Measurements from ENCODE around the gene KCNJ14. TPM values are rescaled to one million over a fixed set of nuclear protein-coding genes. Genes with fewer than 3 reads are reported as not detected.

Gene KCNJ14
- total RNA-seq, 1 donor from 2014 or later = 1.0 TPM

DNA sequence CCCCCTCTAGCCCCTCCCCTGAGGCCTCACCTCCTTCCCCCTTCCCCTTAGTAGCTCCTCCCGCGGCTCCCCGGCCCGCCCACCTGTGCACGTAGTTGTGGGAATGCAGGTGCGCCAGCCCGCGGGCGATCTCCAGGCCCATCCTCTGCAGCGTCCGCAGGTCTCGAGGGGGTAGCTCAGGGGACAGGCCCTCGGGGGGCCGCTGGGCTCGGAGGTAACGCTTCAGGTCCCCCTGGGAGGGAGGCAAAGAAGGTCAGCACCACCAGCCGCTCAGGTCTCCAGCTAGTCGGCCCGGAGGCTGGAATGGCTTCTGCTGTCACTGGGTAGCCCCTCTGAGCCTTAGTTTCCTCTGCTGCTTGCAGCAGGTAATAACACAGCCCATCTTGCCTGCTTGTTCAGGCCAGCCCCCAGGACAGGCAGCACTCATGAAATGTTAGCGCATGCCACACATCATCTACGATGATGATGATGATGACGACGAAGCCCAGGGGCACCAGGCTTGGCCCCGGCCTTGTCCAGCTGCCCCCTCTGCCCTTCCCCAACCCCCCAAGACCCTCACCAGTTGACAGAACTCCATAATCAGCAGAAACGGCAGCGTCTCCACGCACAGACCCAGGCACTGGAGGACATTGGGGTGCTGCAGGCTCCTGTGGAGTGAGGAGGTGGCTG lies 47.1 kb downstream of the KCNJ14 start:
- no peak for DNase-seq (ENCODE audit: low spot score)

- no peak for DNase-seq (ENCODE audit: low spot score)
Observed at GRCh38 chr19:48506138-48506733, 50.9 kb downstream of the KCNJ14 start.

DNA sequence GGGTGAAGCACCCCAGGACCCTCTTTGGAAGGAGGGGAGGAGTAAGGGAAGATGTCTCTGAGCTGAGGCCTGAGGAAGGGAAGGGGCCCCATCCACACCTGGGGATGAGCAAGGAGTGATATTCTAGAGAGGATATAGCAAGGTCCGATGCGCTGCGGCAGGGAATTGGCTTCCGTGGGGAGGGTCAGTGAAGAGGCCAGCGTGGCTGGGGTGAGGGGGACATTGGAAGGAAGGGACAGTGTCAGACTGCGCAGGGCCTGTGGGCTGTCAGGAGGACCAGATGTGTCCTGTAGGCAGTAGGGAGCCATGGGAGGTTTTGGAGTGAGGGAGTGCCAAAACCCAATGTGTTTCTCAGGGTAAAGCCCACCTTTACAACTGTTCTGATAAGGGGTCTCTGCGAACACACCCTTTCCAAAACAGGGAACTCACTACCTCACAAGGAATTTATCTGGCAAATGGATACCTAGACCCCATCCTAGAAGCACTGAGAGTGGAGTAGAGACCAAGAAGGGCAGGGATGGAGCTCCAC lies 52.6 kb downstream of the KCNJ14 start:
- DNase-seq (ENCODE audit: low spot score) = no peak

- DNase-seq (ENCODE audit: low spot score) = no peak
Observed at GRCh38 chr19:48508729-48509411, 53.5 kb downstream of the KCNJ14 start.

- DNase-seq (ENCODE audit: low spot score) = no peak
Observed at GRCh38 chr19:48509467-48510194, 54.3 kb downstream of the KCNJ14 start.

DNA sequence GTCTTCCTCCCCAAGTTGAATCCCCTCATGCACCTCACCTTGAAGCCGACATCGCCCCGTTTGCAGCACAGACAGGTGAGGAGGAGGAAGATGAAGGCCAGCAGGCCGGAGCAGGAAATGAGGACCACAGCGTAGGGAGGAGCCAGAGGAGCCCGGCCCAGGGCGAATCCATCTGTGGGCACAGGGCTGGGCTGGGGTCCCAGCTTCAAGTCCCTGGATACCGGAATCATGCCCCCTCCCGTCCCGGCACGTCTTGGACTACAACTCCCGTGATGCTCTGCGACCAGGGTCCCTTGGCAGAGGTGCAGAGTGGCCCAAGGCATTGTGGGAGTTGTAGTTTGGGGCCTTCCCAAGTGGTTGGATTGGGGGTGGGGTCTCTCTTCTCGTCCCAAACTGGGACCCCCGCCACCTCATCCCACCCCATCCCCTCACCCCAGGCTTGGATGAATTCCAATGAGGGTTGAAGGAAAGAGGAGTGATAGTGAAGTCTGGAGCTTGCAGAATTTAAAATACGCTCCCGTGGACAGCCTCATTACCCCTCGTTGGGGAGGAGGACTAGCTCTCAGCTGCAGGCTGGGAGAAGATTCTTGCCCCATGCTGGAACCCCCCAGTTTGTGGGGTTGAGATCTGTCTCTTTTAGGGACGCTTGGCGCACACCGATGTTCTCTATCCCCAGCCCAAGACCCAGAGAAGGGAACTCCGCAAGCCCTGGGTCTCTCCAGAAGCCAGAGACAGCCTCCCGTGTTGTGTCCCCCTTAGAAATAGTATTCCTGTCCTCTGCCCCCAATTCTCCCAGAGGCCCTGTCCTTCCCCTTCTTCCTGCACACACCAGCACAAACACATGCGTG lies 55.3 kb downstream of the KCNJ14 start:
- DNase-seq (ENCODE audit: low spot score) = no peak

DNA sequence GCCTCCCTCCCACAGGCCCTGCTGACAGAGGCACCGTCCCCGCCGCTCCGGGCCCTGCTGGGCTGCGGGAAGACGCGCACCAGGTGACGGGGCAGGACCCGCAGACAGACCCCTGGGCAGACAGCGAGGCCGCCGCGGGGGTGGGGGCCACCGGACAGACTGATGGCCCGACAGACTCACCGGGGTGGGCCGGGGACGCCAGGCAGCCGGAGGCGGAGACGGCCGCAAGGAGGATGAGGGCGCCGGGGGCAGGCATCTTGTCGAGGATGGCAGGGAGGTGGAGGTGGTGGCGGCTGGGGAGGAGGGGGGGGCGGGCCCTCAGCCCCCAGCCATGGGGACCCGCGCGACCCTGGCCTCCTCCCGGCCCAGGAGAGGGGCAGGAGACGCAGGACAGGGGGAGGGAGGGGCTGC lies 56.0 kb downstream of the KCNJ14 start:
- DNase-seq (ENCODE audit: low spot score) = no peak

DNA sequence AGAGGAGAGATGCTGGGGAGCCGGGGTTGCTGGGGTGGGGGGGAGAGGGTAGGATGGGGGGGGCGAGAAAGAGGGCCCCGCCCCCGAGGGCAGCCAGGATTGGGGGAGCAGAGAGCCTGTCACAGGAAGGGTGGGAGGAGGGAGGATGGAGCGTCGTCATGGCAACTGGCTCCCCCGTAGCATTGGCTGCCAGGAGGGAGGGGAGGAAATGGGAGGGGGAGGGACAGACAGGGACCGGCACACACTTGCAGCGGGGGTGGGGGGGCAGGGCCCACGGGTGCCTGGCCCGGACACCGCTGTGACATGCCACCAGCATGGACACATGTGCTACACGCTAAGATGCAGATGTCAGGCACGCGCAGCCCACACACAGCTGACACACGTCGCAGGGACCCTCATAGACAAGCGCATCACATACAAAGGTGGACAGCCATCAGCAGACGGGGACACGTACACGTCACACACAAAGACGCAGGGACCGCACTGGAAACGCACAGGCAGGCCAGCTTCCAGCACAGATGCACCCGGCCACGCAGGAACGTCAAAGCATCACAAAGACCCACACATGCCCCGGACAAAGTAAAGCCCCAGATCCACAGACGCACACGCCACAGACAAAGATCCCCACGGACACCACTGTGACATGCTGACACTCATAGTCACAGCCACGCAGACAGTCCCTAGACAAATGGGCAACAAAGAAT lies 56.6 kb downstream of the KCNJ14 start, which contains the start of gene LMTK3:
Gene LMTK3, minus strand, starts transcription at position 36 of the 704 bp plus-strand sequence. CDS start 259 bp downstream, outside the sequence.
- DNase-seq (ENCODE audit: low spot score) = no peak

GRCh38 chr19:48512504-48513288 lies 57.3 kb downstream of the KCNJ14 start:
- no peak for DNase-seq (ENCODE audit: low spot score)

DNA sequence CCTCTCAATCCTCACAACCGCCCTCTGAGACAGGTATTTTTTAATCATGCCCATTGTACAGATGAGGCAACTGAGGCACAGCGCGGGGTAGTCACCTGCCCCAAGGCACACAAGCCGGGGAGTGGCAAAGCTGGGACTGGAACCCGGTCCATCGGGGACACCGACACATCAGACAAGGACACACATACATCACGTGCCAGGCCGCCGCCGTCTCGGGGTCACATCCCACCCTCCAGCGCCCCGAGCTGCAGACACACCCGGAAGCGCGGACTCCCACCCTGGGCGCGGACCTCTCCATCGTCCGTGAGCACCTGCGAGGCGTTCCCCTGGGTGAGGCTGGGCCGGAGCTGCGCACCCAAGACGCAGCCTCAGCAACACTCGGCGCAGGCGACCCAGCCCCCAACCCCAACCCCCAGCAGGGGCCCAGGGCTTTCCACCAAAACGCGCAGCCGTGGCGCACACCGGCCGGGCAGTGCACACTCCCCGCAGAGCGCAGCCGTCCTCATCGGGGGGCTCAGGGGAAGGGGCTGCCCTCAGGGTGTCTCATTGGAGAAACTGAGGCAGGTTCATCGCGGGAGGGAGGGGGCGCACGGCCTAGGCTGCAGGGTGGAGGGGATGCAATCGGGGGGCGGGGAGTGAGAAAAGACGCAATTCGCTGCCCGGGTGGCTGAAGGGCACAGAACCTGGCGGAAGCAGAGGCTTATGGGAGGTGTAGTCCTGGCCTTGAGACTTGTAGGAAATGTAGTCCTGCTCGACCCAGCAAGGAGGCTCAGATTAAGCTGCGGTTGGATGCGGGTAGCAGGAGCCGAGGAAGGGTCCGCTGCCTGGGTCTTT lies 58.1 kb downstream of the KCNJ14 start:
- DNase-seq (ENCODE audit: low spot score) = no peak

DNA sequence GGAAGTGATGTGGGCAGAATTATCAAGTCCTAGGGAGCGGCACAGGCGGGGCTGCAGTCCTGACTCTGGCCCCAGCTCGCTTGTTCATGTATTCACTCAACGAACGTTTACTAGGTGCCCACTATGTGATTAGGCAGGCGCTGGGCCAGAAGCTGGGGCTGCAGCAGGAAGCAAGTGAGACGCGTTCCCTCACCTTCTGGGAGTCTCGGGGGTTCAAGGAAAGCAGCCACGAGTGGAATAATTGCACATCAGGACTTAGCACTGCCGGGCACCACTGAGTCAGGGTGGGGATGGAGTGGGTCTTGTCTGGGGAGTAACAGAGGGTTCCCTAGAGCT lies 58.7 kb downstream of the KCNJ14 start:
- DNase-seq (ENCODE audit: low spot score) = no peak

GRCh38 chr19:48516536-48516935 lies 61.2 kb downstream of the KCNJ14 start:
- DNase-seq (ENCODE audit: low spot score) = no peak

Other genes starting within 250 kb of the KCNJ14 start
- 57.6 TPM for gene CARD8, start 199.7 kb upstream of the KCNJ14 start, total RNA-seq
- gene ZNF114, start 185.5 kb upstream of the KCNJ14 start, total RNA-seq = 0.87 TPM
- gene EMP3, start 130.0 kb upstream of the KCNJ14 start, total RNA-seq = 91.4 TPM
- gene TMEM143, start 91.6 kb upstream of the KCNJ14 start, total RNA-seq = 5.8 TPM
- not detected for gene SYNGR4, start 91.2 kb upstream of the KCNJ14 start, total RNA-seq
- 113 TPM for gene KDELR1, start 64.0 kb upstream of the KCNJ14 start, total RNA-seq
- 0.48 TPM for gene GRIN2D, start 61.9 kb upstream of the KCNJ14 start, total RNA-seq
- gene GRWD1, start 9.6 kb upstream of the KCNJ14 start, total RNA-seq = 39.0 TPM
- gene CYTH2, start 13.8 kb downstream of the KCNJ14 start, total RNA-seq = 34.9 TPM
- gene LMTK3, start 56.3 kb downstream of the KCNJ14 start, total RNA-seq = 0.45 TPM
- 0.48 TPM for gene SULT2B1, start 96.6 kb downstream of the KCNJ14 start, total RNA-seq
- gene SPACA4, start 151.2 kb downstream of the KCNJ14 start, total RNA-seq = not detected
- gene FAM83E, start 159.5 kb downstream of the KCNJ14 start, total RNA-seq = 0.71 TPM
- gene RPL18, start 163.6 kb downstream of the KCNJ14 start, total RNA-seq = 876 TPM
- 14.0 TPM for gene SPHK2, start 163.9 kb downstream of the KCNJ14 start, total RNA-seq
- 1.4 TPM for gene DBP, start 181.8 kb downstream of the KCNJ14 start, total RNA-seq
- gene CA11, start 190.6 kb downstream of the KCNJ14 start, total RNA-seq = 3.3 TPM
- 0.51 TPM for gene NTN5, start 217.4 kb downstream of the KCNJ14 start, total RNA-seq
- 0.19 TPM for gene FUT2, start 240.4 kb downstream of the KCNJ14 start, total RNA-seq